Ishikawa (cell line): ENCODE measurements around the gene FRMD4B.

Experiments used
- CEBPB ChIP-seq: IDR thresholded peaks from 2 replicates; pipeline ENCODE4 v1.6.1; 2012
- CREB1 ChIP-seq: IDR thresholded peaks from 2 replicates; pipeline ENCODE4 v1.6.1; 2012; ENCODE audit warnings: low read depth
- EGR1 ChIP-seq: IDR thresholded peaks from 2 replicates; pipeline ENCODE4 v1.6.1; 2012
- EP300 ChIP-seq: IDR thresholded peaks from 2 replicates; pipeline ENCODE4 v1.6.1; 2012; ENCODE audit warnings: borderline replicate concordance
- FOXM1 ChIP-seq: IDR thresholded peaks from 2 replicates; pipeline ENCODE4 v1.6.1; 2012; ENCODE audit warnings: low read depth, borderline replicate concordance
- NFIC ChIP-seq: IDR thresholded peaks from 2 replicates; pipeline ENCODE4 v1.6.1; 2012
- RAD21 ChIP-seq: IDR thresholded peaks from 2 replicates; pipeline ENCODE4 v1.6.1; 2012; ENCODE audit warnings: low read depth
- TAF1 ChIP-seq: IDR thresholded peaks from 2 replicates; pipeline ENCODE4 v1.6.1; 2012; ENCODE audit warnings: low read depth, mild to moderate bottlenecking
- TCF12 ChIP-seq: IDR thresholded peaks from 2 replicates; pipeline ENCODE4 v1.6.1; 2012; ENCODE audit warnings: low read depth
- TEAD4 ChIP-seq: IDR thresholded peaks from 2 replicates; pipeline ENCODE4 v1.6.1; 2012
- YY1 ChIP-seq: IDR thresholded peaks from 2 replicates; pipeline ENCODE4 v1.6.1; 2012; ENCODE audit warnings: low read depth
- ZBTB7A ChIP-seq: IDR thresholded peaks from 2 replicates; pipeline ENCODE4 v1.6.1; 2012; ENCODE audit warnings: low read depth
- TF ChIP-seq, protein P1 (sequence below): IDR thresholded peaks from 2 replicates; pipeline ENCODE4 v1.6.1; 2012; ENCODE audit warnings: low read depth, mild to moderate bottlenecking
- TF ChIP-seq, protein P2 (sequence below): IDR thresholded peaks from 2 replicates; pipeline ENCODE4 v1.6.1; 2012
- TF ChIP-seq, protein P3 (sequence below): IDR thresholded peaks from 2 replicates; pipeline ENCODE4 v1.6.1; 2012

The FRMD4B gene

DNA sequence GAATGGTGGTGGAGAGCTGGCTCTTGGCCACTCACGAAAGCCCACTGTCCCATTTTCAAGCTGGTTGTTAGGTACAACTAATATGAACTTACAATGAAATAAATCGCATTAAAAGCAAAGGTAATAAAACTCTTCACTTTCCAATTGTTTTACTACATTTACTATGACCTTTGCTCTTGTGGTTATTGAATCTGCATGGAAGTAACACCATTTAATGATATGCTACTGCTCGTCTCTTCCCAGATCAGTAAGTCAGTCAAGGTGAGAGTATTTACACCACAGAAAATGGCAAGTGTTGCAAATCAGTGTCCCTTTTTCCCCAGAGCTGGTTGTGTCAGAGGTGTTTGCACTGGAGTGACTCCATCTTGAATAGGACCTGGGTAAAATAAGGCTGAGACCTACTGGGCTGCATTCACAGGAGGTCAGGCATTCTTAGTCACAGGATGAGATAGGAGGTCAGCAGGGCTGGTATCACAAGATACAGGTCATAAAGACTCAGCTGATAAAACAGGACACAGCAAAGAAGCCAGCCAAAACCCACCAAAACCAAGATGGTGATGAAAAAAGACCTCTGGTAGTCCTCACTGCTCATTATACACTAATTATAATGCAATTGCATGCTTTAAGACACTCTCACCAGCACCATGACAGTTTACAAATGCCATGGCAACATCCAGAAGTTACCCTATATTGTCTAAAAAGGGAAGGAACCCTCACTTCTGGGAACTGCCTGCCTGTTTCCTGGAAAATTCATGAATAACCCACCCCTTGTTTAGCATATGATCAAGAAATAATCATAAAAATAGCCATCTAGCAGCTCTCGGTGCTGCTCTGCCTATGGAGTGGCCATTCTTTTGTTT, 57.6 kb downstream of the FRMD4B start:
- TF ChIP-seq ZBTB7A (no peak), CEBPB (no peak), RAD21 (no peak), FOXM1 (no peak), TAF1 (no peak), YY1 (no peak), EP300 (no peak)
- TF ChIP-seq, protein P1, sequence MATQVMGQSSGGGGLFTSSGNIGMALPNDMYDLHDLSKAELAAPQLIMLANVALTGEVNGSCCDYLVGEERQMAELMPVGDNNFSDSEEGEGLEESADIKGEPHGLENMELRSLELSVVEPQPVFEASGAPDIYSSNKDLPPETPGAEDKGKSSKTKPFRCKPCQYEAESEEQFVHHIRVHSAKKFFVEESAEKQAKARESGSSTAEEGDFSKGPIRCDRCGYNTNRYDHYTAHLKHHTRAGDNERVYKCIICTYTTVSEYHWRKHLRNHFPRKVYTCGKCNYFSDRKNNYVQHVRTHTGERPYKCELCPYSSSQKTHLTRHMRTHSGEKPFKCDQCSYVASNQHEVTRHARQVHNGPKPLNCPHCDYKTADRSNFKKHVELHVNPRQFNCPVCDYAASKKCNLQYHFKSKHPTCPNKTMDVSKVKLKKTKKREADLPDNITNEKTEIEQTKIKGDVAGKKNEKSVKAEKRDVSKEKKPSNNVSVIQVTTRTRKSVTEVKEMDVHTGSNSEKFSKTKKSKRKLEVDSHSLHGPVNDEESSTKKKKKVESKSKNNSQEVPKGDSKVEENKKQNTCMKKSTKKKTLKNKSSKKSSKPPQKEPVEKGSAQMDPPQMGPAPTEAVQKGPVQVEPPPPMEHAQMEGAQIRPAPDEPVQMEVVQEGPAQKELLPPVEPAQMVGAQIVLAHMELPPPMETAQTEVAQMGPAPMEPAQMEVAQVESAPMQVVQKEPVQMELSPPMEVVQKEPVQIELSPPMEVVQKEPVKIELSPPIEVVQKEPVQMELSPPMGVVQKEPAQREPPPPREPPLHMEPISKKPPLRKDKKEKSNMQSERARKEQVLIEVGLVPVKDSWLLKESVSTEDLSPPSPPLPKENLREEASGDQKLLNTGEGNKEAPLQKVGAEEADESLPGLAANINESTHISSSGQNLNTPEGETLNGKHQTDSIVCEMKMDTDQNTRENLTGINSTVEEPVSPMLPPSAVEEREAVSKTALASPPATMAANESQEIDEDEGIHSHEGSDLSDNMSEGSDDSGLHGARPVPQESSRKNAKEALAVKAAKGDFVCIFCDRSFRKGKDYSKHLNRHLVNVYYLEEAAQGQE, result no peak
- TF ChIP-seq, protein P2, sequence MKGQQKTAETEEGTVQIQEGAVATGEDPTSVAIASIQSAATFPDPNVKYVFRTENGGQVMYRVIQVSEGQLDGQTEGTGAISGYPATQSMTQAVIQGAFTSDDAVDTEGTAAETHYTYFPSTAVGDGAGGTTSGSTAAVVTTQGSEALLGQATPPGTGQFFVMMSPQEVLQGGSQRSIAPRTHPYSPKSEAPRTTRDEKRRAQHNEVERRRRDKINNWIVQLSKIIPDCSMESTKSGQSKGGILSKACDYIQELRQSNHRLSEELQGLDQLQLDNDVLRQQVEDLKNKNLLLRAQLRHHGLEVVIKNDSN, result no peak

DNA sequence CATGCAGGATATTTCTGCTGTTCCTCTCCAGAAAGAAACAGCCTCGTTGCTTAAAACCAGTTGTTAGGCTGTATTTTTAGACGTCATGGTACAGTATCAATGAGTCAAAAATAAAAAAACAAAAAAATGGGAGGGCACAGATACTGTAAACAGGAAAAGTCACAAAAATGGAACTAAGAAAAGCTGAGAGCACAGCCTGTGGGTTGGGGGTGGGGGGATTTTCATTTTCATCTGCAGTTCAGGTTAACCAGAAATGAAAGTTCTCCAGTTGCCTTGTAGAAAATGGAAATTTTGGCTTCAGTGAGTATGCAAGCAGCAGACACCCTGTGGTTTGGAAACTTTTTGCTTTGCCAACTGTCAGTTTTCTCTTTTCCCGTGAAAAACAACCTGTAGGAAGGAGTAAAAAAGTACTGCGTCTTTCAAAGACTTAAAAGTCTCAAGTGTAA, 59.0 kb downstream of the FRMD4B start:
- TF ChIP-seq RAD21 (no peak), TEAD4 (no peak), FOXM1 (no peak), CREB1 (no peak), EGR1 (no peak), TAF1 (no peak), CEBPB (no peak), TCF12 (no peak), EP300 (no peak), NFIC (no peak), ZBTB7A (no peak), YY1 (no peak)
- TF ChIP-seq, protein P3, sequence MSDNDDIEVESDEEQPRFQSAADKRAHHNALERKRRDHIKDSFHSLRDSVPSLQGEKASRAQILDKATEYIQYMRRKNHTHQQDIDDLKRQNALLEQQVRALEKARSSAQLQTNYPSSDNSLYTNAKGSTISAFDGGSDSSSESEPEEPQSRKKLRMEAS, result no peak
- TF ChIP-seq, protein P1, result no peak
- TF ChIP-seq, protein P2, result no peak

DNA sequence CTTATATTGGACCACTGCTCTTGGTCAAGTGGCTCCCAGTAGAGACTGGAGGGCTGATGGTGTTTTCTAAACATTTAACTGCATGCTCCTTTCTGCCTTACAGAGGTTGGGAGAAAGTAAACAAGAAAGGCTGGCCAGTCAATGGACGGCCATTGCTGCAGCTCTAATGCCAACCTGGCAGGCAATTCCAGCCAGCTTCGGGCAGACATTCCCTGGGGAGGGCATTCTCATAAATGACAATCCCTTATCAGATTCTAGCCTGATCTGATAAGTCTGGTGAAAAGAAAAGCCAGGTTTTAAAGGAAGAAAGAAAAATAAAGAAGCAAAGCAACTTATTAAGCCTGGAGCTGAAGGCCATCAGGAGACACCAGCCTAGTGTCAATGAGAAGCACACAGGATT, 60.7 kb downstream of the FRMD4B start:
- TF ChIP-seq NFIC (no peak), YY1 (no peak), CEBPB (no peak), TEAD4 (no peak), TCF12 (no peak), EGR1 (no peak), ZBTB7A (no peak), EP300 (no peak), CREB1 (no peak), FOXM1 (no peak), TAF1 (no peak), RAD21 (no peak)
- TF ChIP-seq, protein P2, result no peak
- TF ChIP-seq, protein P1, result no peak
- TF ChIP-seq, protein P3, result no peak
